ENCODE measurements around the gene YPEL1. TPM values are rescaled to one million over a fixed set of nuclear protein-coding genes. Genes with fewer than 3 reads are reported as not detected.

The YPEL1 gene
- total and polyA plus RNA-seq, 2 of the 13 experiments (the other 11 are each of a cell fraction or from before 2014, with no cell fraction given) = 0.33 to 2.5 TPM

DNA sequence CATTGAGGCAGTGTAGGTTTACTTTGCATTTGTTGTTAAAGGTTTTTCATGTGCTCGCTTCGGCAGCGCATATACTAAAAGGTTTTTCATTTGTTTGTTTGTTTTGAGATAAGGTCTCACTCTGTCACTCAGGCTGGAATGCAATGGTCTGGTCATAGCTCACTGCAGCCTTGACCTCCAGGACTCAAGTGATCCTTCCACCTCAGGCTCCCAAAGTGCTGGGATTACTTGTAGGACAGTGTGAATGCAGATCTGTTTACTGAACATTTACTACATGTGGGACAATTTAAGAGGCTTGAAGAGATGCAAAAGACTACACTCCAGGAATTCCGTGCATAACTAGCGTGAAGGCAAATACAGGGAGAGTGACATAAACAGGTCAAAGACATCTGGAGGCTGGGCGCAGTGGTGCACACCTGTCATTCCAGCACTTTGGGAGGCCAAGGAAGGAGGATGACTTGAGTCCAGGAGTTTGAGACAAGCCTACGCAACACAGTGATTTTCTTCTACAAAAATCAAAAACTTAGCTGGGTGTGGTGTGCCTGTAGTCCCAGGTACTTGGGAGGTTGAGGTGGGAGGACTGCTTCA lies 34.1 kb downstream of the YPEL1 start (continued):
- TF ChIP-seq FOXJ3 (CRISPR knock-in tag; IDR thresholded peaks at IDR 0.05; ENCODE audit: borderline replicate concordance) = peak; percentile 58; the same call in 1 of the 2 replicates
- TF ChIP-seq ZNF205 (CRISPR knock-in tag; IDR thresholded peaks at IDR 0.05) = 0 out of 2 replicates have a peak, but pooled peaks have one; percentile 31
- TF ChIP-seq, protein P1, sequence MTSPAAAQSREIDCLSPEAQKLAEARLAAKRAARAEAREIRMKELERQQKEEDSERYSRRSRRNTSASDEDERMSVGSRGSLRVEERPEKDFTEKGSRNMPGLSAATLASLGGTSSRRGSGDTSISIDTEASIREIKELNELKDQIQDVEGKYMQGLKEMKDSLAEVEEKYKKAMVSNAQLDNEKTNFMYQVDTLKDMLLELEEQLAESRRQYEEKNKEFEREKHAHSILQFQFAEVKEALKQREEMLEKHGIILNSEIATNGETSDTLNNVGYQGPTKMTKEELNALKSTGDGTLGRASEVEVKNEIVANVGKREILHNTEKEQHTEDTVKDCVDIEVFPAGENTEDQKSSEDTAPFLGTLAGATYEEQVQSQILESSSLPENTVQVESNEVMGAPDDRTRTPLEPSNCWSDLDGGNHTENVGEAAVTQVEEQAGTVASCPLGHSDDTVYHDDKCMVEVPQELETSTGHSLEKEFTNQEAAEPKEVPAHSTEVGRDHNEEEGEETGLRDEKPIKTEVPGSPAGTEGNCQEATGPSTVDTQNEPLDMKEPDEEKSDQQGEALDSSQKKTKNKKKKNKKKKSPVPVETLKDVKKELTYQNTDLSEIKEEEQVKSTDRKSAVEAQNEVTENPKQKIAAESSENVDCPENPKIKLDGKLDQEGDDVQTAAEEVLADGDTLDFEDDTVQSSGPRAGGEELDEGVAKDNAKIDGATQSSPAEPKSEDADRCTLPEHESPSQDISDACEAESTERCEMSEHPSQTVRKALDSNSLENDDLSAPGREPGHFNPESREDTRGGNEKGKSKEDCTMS (CRISPR knock-in tag; conservative IDR thresholded peaks at IDR 0.05) = no peak
- TF ChIP-seq ZBTB7B (CRISPR knock-in tag; IDR thresholded peaks at IDR 0.05) = peak; percentile 55; the same call in 1 of the 2 replicates
- peak; percentile 54; the same call in 1 of the 2 replicates for TF ChIP-seq AHDC1 (CRISPR knock-in tag; IDR thresholded peaks at IDR 0.05; ENCODE audit: borderline replicate concordance)
- peak; percentile 50; the same call in 1 of the 2 replicates for TF ChIP-seq ZGPAT (CRISPR knock-in tag; IDR thresholded peaks at IDR 0.05)
- 0 out of 2 replicates have a peak, but pooled peaks have one; percentile 59 for TF ChIP-seq ZMYM3 (CRISPR knock-in tag; IDR thresholded peaks at IDR 0.05)
- peak; percentile 45; the same call in 1 of the 2 replicates for TF ChIP-seq GFI1 (CRISPR knock-in tag; IDR thresholded peaks at IDR 0.05; ENCODE audit: borderline replicate concordance)
- TF ChIP-seq FOSL2 (CRISPR knock-in tag; IDR thresholded peaks at IDR 0.05) = peak; percentile 61
- TF ChIP-seq BCL6 (CRISPR knock-in tag; IDR thresholded peaks at IDR 0.05) = peak; percentile 69; the same call in 1 of the 2 replicates
- peak; percentile 84 for TF ChIP-seq GATAD2A (CRISPR knock-in tag; IDR thresholded peaks at IDR 0.05)
- TF ChIP-seq GABPA (IDR thresholded peaks at IDR 0.05; ENCODE audit: low read depth, low read length) = no peak
- TF ChIP-seq GABPA (CRISPR knock-in tag; IDR thresholded peaks at IDR 0.05; ENCODE audit: low read depth) = peak; percentile 15; the same call in 1 of the 2 replicates
- peak; percentile 42; the same call in 1 of the 2 replicates for TF ChIP-seq ZNF263 (CRISPR knock-in tag; IDR thresholded peaks at IDR 0.05)
- no peak for TF ChIP-seq FOXP1 (IDR thresholded peaks at IDR 0.05)
- peak; percentile 81 for TF ChIP-seq FOXP1 (CRISPR knock-in tag; IDR thresholded peaks at IDR 0.05)
- TF ChIP-seq SAP130 (CRISPR knock-in tag; IDR thresholded peaks at IDR 0.05; ENCODE audit: low read depth) = peak; percentile 77
- TF ChIP-seq ERF (CRISPR knock-in tag; IDR thresholded peaks at IDR 0.05) = no peak
- 0 out of 2 replicates have a peak, but pooled peaks have one; percentile 71 for TF ChIP-seq ZNF615 (CRISPR knock-in tag; IDR thresholded peaks at IDR 0.05; ENCODE audit: borderline replicate concordance)
- TF ChIP-seq RARA (CRISPR knock-in tag; IDR thresholded peaks at IDR 0.05) = peak; percentile 86
- 0 out of 2 replicates have a peak, but pooled peaks have one; percentile 16 for TF ChIP-seq FOXK1 (CRISPR knock-in tag; IDR thresholded peaks at IDR 0.05; ENCODE audit: borderline replicate concordance, low read depth)
- no peak for TF ChIP-seq ZNF326 (CRISPR knock-in tag; IDR thresholded peaks at IDR 0.05; ENCODE audit: borderline replicate concordance)

Measured in HepG2 (cell line).